ENCODE data around the gene FRMD4A.

DNA sequence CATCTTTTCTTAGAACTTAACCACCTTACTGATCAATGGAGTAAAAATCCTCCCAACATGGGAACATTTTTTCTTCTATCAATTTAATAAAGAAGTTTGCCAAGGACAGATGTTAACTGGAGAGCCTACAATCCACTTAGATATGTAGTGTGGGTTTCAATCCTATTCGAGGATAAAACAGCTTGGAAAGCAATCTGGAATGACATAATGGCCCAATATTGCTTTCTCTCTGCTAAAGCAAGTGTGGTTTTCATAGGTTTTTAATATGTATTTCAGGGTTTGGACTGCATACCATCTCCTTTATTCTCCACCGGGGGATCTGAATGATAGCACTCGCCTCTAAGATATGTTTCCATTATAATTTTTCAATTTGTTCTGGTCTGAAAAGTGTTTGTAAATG is 594.2 kb downstream of the FRMD4A start:
- TF ChIP-seq, protein P1, sequence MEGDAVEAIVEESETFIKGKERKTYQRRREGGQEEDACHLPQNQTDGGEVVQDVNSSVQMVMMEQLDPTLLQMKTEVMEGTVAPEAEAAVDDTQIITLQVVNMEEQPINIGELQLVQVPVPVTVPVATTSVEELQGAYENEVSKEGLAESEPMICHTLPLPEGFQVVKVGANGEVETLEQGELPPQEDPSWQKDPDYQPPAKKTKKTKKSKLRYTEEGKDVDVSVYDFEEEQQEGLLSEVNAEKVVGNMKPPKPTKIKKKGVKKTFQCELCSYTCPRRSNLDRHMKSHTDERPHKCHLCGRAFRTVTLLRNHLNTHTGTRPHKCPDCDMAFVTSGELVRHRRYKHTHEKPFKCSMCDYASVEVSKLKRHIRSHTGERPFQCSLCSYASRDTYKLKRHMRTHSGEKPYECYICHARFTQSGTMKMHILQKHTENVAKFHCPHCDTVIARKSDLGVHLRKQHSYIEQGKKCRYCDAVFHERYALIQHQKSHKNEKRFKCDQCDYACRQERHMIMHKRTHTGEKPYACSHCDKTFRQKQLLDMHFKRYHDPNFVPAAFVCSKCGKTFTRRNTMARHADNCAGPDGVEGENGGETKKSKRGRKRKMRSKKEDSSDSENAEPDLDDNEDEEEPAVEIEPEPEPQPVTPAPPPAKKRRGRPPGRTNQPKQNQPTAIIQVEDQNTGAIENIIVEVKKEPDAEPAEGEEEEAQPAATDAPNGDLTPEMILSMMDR (IDR thresholded peaks at IDR 0.05): no peak
- no peak for TF ChIP-seq EP300 (IDR thresholded peaks at IDR 0.05)
- no peak for TF ChIP-seq POLR2A (IDR thresholded peaks at IDR 0.05)
